UCSD-AML1 (cell line): Measurements from ENCODE around the gene GZMH.
"Not testable (repeated sequence)": the region's sequence is repeated elsewhere in the genome, so short reads cannot be mapped to it uniquely, and the experiment has no call there.

Source experiments
- DNase-seq: peaks from one replicate; lab custom pipeline; 2025; ENCODE audit not compliant: unreplicated experiment; lab: John Stamatoyannopoulos, UW

GZMH gene

GRCh38 chr14:24609655-24610344 lies at the start of gene GZMH:
Gene GZMH, minus strand, starts transcription at chr14:24609685. Its CDS starts 72 bp downstream, at chr14:24609613.
- DNase-seq, result no peak

GRCh38 chr14:24648361-24648760 lies 38.9 kb upstream of the GZMH start:
- DNase-seq, result not testable (repeated sequence)

DNA sequence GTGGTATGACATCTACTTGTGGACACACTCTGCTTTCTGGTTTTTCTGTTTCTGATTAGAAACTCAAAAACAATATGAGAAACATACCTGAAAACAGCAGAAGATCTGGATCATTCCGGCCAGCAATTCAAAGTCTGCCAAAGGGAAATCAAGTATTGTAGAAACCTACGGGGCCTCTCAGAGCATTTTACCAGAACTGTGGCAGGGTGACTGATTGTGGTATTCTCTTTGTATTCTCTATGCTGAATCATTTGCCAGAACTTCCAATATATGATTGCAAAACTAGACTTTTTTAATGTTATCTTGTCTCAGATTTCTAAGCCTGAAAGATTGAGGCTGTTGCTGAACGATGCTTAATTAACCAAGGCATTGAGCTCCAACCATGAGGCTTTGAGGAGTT lies 30.4 kb upstream of the GZMH start:
- DNase-seq, result no peak

DNA sequence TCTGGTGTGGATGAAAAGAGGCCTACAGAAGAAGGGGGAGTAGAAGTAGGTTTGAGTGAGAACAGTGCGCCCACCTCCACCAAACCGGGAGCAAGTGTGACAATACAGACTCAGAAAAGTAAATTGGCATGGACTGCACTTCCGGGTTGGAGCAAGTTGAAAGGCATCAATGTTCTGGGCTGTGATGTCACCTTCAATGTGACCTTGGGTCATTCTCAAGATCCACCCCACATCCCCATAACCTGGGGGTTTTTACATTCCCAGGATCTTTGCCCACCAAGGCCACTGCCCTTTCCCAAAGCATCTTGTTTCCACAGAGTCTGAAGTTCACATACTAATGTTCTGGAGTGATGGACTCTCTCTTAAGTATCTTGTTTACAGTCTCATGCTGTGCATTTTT lies 29.8 kb upstream of the GZMH start:
- no peak for DNase-seq

GRCh38 chr14:24634158-24634557 lies 24.7 kb upstream of the GZMH start, which contains the start of gene GZMB:
Gene GZMB, minus strand, starts transcription at chr14:24634190. Its CDS starts 30 bp downstream, at chr14:24634160.
- no peak for DNase-seq

GRCh38 chr14:24633353-24633752 lies 23.9 kb upstream of the GZMH start:
- no peak for DNase-seq

DNA sequence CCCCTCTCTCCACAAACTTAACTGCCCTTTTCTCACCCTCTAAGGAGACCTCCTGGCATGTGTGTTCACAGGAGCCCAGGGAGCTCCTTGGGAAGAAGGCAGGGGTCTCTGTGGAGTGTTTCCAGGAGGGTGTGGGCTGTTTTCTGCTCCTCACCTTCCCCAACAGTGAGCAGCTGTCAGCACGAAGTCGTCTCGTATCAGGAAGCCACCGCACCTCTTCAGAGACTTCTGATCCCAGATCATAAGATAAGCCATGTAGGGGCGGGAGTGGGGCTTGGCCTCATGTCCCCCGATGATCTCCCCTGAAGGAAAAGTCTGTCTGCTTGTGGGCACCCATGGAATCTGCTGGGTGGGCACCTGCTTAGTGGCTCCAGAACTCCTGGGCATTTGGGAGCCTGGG lies 23.3 kb upstream of the GZMH start:
- DNase-seq, result no peak

- no peak for DNase-seq
Observed at GRCh38 chr14:24632336-24632735, 22.9 kb upstream of the GZMH start.

DNA sequence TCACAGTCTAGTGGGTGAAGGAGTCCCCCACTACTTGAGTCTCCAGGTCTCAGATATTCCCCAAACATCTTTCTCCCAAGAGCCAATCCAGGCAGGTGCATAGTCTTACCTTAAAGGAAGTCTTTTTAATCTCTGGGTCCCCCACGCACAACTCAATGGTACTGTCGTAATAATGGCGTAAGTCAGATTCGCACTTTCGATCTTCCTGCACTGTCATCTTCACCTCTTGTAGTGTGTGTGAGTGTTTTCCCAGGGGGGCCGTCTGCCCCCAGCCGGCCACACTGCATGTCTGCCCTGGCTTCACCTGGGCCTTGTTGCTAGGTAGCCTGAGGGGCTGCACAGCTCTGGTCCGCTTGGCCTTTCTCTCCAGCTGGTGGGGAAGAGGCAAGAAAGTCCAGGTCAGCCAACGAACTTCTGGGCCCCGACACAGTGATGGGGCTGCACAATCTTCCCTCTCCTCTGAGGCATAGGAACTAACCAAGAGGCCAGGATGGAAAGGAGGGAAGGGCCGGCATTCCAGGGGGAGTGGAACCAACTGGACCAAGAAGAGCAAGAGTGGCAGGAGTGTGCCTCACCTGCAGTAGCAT lies 22.4 kb upstream of the GZMH start:
- no peak for DNase-seq

DNA sequence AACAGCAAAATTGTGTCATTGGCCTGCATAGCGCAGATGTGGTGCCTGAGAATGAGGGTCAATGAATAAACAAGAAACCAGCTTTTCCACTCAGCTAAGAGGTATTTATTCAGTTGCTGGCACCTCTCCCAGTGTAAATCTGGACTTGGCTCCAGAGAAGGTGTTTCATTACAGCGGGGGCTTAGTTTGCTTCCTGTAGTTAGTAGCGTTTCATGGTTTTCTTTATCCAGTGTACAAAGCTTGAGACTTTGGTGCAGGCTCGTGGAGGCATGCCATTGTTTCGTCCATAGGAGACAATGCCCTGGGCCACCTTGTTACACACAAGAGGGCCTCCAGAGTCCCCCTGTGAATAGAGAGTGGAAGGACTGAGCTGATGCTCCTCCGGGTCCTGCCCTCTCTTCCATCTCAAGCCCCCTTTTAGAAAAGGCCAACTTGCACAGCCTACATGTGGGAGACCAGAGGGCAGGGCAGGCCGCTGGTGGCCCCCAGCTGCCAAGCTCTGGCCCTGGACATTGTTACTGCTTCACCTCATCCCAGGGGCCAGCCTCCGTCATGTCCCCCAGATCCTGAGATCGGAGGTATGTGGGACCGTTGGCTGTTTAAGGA lies 21.5 kb upstream of the GZMH start:
- DNase-seq, result no peak

DNA sequence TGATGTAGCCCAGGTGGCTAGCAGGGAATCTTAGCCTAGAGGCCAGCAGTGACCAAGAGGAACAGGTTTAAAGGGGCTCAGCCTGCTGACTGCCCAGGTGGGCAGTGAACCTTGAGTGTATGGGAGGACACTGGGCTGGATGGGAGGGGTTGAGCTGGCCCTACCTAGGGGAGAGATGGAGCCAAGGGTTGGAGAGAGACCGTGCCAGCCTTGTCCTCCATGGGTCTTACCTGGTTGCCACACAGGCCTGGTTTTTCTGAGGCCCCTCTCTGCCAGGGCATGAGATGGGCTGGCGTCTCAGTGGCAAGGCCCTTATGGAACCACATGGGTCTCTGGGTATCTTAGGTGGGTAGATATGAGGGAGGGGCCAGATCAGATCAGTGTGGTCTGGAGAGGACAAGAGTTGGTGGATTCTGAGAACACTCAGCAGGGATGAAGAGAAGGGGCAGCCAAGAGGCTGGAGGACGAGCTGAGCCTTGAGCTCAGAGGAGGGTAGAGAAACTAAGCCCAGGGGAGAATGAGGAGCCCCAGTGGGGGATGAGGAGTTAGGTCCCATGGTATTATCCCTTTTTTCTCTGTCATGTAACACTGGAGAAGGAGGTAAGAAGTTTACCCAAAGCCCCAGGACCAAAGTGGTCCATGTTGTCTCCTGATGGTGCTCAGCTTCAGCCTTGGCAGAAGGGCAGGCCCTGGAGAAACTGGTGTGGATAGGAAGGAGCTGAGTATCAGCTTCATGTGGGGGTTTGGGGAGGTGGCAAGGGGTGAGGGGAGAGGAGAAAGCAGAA lies 20.8 kb upstream of the GZMH start:
- no peak for DNase-seq

DNA sequence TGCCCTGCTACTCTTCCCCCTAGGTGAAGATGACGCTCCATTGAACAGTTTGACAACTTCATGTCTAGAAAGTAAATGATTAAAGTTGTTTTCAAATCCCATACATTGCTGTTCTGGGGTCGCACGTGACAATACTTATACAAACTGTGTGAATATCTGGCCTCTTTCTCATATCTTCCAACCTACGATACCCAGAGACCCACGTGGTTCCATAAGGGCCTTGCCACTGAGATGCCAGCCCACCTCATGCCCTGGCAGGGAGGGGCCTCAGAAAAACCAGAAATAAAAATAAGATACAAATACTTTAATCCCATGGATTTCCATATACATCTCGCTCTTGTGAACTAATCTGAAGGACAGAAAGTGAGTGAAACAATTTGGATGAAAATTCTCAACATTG lies 20.0 kb upstream of the GZMH start:
- DNase-seq, result no peak

- no peak for DNase-seq
Observed at GRCh38 chr14:24613747-24614146, 4.3 kb upstream of the GZMH start.

DNA sequence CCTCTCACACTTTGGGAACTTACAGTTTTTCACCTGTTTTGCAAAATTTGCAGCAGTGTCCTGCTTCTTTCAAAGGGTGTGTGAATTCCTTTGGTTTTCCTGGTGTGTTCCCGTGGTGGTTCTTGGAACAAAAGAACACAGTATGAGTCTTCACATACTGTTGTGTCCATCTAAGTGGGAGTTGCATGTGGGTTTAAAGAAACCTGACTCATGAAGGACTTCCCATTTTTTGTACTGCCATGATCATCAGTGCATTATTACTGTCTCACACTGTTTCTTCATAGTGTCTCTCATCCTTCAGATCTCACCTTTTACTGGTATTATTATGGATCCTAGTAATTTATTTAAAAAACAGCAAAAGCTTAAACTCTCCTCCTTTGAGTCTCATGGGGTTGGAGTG lies 3.8 kb upstream of the GZMH start:
- DNase-seq, result no peak

DNA sequence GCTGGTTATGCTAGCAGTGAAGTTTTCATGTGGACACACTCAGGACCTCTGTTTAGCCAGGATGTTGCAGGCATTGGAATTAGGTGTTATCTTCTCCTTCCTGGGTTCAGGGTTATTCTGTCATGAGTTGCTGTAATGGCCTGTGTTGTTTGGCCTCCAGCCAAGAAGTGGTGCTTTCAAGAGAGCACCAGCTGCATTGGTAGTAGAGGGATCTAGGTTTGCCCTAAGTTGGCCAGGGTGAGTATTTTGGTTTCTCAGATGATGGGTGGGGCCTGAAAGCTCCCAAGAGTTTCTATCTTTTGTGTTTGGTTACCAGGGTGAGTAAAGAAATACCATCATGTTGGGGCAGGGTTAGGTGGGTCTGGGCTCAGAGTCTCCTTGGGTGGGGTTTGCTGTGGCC lies 2.7 kb upstream of the GZMH start:
- DNase-seq, result no peak

- DNase-seq, result no peak
Observed at GRCh38 chr14:24607635-24608514, 1.6 kb downstream of the GZMH start.

GRCh38 chr14:24607081-24607480 lies 2.4 kb downstream of the GZMH start:
- no peak for DNase-seq

DNA sequence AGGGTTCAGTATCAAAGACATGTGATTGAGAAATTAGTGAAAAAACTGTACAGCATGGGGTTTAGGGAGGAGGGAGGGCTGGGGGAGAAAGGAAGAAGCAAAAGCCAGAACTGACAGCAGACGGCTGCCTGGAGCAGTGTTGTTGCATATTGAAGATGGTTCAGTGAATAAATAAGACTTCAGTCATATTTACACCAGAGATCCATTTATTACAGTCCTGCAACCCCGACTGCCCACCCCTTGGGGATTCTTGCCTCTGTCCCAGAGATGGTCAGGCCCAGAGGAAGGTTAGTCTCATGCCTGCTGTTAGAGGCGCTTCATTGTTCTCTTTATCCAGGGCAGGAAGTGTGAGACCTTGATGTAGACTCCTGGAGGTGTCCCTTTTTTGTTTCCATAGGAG lies 3.2 kb downstream of the GZMH start:
- DNase-seq, result no peak

DNA sequence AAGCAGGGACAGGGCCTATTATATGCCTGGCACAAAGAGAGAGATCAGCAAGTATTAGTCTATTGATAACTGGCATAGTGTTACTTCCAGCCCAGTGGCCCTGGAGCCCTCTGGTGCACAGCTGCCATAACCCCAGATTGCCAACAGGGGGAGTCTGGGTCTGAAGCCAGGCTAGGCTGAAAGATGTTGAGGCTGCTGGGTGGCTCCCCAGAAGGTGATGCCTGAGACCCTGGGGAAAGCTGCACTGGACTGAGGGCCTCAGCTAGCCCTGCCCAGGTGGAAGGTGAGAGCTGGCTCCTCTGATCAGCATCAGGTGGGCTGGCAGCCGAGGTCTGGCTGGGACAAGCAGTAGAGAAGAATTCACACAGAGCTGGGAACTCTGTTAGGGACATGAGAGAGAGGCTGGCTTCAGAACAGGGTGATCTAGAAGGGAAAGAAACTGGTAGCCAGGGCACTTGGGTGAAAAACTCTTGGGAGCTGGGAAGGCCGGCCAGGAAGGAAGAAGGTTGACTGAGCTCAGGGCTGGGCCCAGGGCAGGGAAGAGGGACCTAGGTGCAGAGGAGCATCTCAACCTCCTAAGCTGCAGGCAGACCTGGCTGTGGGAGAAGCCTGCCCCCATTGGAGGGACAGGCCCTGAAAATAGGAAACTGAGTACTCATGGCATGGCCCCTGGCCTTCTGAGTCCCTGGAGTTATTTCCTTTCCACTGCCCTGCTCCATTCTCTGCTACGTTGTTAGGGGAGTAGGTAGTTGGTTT lies 3.9 kb downstream of the GZMH start:
- peak; percentile 60 for DNase-seq

DNA sequence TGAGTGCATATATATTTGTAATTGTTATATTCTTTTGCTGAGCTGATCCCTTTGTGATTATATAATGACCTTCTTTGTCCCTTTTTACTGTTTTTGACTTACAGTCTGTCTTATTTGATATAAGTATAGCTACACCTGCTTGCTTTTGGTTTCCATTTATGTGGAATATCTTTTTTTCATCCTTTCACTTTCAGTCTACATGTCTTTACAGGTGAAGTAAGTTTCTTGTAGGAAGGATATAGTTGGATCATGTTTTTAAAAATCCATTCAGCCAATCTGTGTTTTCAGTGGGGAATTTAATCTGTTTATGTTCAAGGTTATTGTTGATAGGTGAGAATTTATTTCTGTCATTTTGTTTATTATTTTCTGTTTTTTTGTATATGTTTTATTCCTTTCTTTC lies 12.1 kb downstream of the GZMH start:
- no peak for DNase-seq
